SK-N-MC (cell line): ENCODE results near the gene SUPT6H.

Experiments used
- EZH2 ChIP-seq: fragments of 200-600 bp; sonication (generic); IDR thresholded peaks from one replicate; pipeline ENCODE4 v1.6.1; 2017; ENCODE audit warnings: antibody characterized with exemption
- POLR2AphosphoS5 ChIP-seq: IDR thresholded peaks from 2 replicates; pipeline ENCODE4 v1.6.1; 2012; ENCODE audit warnings: mild to moderate bottlenecking, low read depth, low read length, borderline replicate concordance

DNA sequence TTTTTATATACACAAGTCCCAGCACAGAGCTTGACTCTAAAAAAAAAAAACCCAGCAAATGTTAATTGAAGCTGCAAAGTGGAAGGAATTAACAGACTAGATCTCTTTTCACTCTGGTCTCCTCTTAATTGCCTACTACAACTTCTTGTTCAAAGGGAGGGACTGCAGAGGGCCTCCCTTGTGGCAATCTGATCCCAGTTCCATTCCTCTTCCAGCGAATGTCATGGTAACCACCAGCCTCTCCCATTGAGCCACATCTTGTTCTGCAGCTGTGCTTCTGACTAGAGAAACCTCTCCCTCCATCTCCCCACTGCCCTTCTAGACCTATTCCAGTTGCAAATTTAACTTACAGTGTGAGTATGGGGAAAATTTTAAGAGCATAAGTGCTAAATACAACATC, 5.9 kb downstream of the SUPT6H start:
- TF ChIP-seq EZH2 (no peak), POLR2AphosphoS5 (no peak)
